ENCODE results near the gene SLC2A10.

Gene SLC2A10

GRCh38 chr20:46681032-46681854, 28.2 kb upstream of the SLC2A10 start:
- in situ Hi-C loops (cut with MboI; ENCODE audit: low sequenced_read_pairs): no loop called here

- in situ Hi-C loops (cut with MboI; ENCODE audit: low sequenced_read_pairs): no loop called here
Observed at GRCh38 chr20:46682063-46682821, 27.2 kb upstream of the SLC2A10 start.

GRCh38 chr20:46683011-46683667, 26.3 kb upstream of the SLC2A10 start:
- in situ Hi-C loops (cut with MboI; ENCODE audit: low sequenced_read_pairs): no loop called here

GRCh38 chr20:46683668-46683938, 25.8 kb upstream of the SLC2A10 start:
- in situ Hi-C loops (cut with MboI; ENCODE audit: low sequenced_read_pairs): no loop called here

GRCh38 chr20:46683939-46684750, 25.3 kb upstream of the SLC2A10 start:
- in situ Hi-C loops (cut with MboI; ENCODE audit: low sequenced_read_pairs): no loop called here

- in situ Hi-C loops (cut with MboI; ENCODE audit: low sequenced_read_pairs): no loop called here
Observed at GRCh38 chr20:46688151-46689081, 21.0 kb upstream of the SLC2A10 start.

- in situ Hi-C loops (cut with MboI; ENCODE audit: low sequenced_read_pairs): no loop called here
Observed at GRCh38 chr20:46689082-46689753, 20.2 kb upstream of the SLC2A10 start, which contains the start of gene TP53RK. TP53RK (minus strand) TSS chr20:46689444; CDS start chr20:46689414, 30 bp downstream.

- in situ Hi-C loops (cut with MboI; ENCODE audit: low sequenced_read_pairs): no loop called here
Observed at GRCh38 chr20:46689754-46690085, 19.7 kb upstream of the SLC2A10 start.

- in situ Hi-C loops (cut with MboI; ENCODE audit: low sequenced_read_pairs): no loop called here
Observed at GRCh38 chr20:46690219-46691106, 19.0 kb upstream of the SLC2A10 start.

GRCh38 chr20:46691196-46691595, 18.3 kb upstream of the SLC2A10 start:
- in situ Hi-C loops (cut with MboI; ENCODE audit: low sequenced_read_pairs): no loop called here

- in situ Hi-C loops (cut with MboI; ENCODE audit: low sequenced_read_pairs): no loop called here
Observed at GRCh38 chr20:46694484-46694883, 15.0 kb upstream of the SLC2A10 start.

- in situ Hi-C loops (cut with MboI; ENCODE audit: low sequenced_read_pairs): no loop called here
Observed at GRCh38 chr20:46695892-46696291, 13.6 kb upstream of the SLC2A10 start.

GRCh38 chr20:46696791-46697279, 12.6 kb upstream of the SLC2A10 start:
- in situ Hi-C loops (cut with MboI; ENCODE audit: low sequenced_read_pairs): no loop called here

GRCh38 chr20:46698788-46699187, 10.7 kb upstream of the SLC2A10 start:
- in situ Hi-C loops (cut with MboI; ENCODE audit: low sequenced_read_pairs): no loop called here

- in situ Hi-C loops (cut with MboI; ENCODE audit: low sequenced_read_pairs): no loop called here
Observed at GRCh38 chr20:46699651-46700359, 9.6 kb upstream of the SLC2A10 start.

- in situ Hi-C loops (cut with MboI; ENCODE audit: low sequenced_read_pairs): no loop called here
Observed at GRCh38 chr20:46700481-46700880, 9.0 kb upstream of the SLC2A10 start.

GRCh38 chr20:46701057-46701456, 8.4 kb upstream of the SLC2A10 start:
- in situ Hi-C loops (cut with MboI; ENCODE audit: low sequenced_read_pairs): no loop called here

GRCh38 chr20:46701556-46701955, 7.9 kb upstream of the SLC2A10 start:
- in situ Hi-C loops (cut with MboI; ENCODE audit: low sequenced_read_pairs): no loop called here

Data from HL-60/S4 treated with retinoic acid at 250 ng/mL for 4 days and 3 days (cell line).